ENCODE measurements around the gene TCEAL7.

The TCEAL7 gene

GRCh38 chrX:103369479-103369878 is 39.4 kb downstream of the TCEAL7 start:
- no peak for DNase-seq

- no peak for DNase-seq
Measured at GRCh38 chrX:103372886-103373285, 42.8 kb downstream of the TCEAL7 start.

GRCh38 chrX:103373581-103373980 is 43.5 kb downstream of the TCEAL7 start:
- no peak for DNase-seq

GRCh38 chrX:103376118-103376978 is 46.3 kb downstream of the TCEAL7 start, which contains the start of gene BEX3:
Gene BEX3, plus strand, starts transcription at chrX:103376538. Its CDS starts 984 bp downstream, at chrX:103377522.
- DNase-seq, result no peak

GRCh38 chrX:103376979-103377324 is 46.9 kb downstream of the TCEAL7 start:
- no peak for DNase-seq

GRCh38 chrX:103378990-103379389 is 49.0 kb downstream of the TCEAL7 start:
- DNase-seq, result no peak
